ENCODE measurements around the gene FMNL2.

FMNL2 gene

GRCh38 chr2:152348388-152348787 is 13.4 kb downstream of the FMNL2 start:
- DNase-seq (ENCODE audit: insufficient read length, low spot score) = no peak
- no peak for FAIRE-seq
- no peak for TF ChIP-seq SPI1 (IDR thresholded peaks at IDR 0.05; ENCODE audit: low read depth, low read length)
- TF ChIP-seq PAX5 (IDR thresholded peaks at IDR 0.05; ENCODE audit: insufficient read depth, low read length, severe bottlenecking) = no peak
- TF ChIP-seq TAF1 (IDR thresholded peaks at IDR 0.05; ENCODE audit: low read depth, low read length) = no peak
- TF ChIP-seq POLR2AphosphoS5 (IDR thresholded peaks at IDR 0.05; ENCODE audit: low read depth, low read length) = no peak
- TF ChIP-seq POU2F2 (IDR thresholded peaks at IDR 0.05; ENCODE audit: low read depth, low read length) = no peak
- TF ChIP-seq POLR2A (IDR thresholded peaks at IDR 0.05; ENCODE audit: low read depth, low read length) = no peak

GRCh38 chr2:152349416-152349815 is 14.4 kb downstream of the FMNL2 start:
- TF ChIP-seq POLR2AphosphoS5 (IDR thresholded peaks at IDR 0.05; ENCODE audit: low read depth, low read length) (no peak), POU2F2 (IDR thresholded peaks at IDR 0.05; ENCODE audit: low read depth, low read length) (no peak), POLR2A (IDR thresholded peaks at IDR 0.05; ENCODE audit: low read depth, low read length) (no peak), SPI1 (IDR thresholded peaks at IDR 0.05; ENCODE audit: low read depth, low read length) (no peak), PAX5 (IDR thresholded peaks at IDR 0.05; ENCODE audit: insufficient read depth, low read length, severe bottlenecking) (no peak)
- DNase-seq (ENCODE audit: insufficient read length, low spot score) (no peak), FAIRE-seq (no peak)

- no peak for FAIRE-seq
- DNase-seq (ENCODE audit: insufficient read length, low spot score) = no peak
- no peak for TF ChIP-seq POLR2A (IDR thresholded peaks at IDR 0.05; ENCODE audit: low read depth, low read length)
- TF ChIP-seq PAX5 (IDR thresholded peaks at IDR 0.05; ENCODE audit: insufficient read depth, low read length, severe bottlenecking) = no peak
- TF ChIP-seq TAF1 (IDR thresholded peaks at IDR 0.05; ENCODE audit: low read depth, low read length) = no peak
- no peak for TF ChIP-seq POLR2AphosphoS5 (IDR thresholded peaks at IDR 0.05; ENCODE audit: low read depth, low read length)
- TF ChIP-seq POU2F2 (IDR thresholded peaks at IDR 0.05; ENCODE audit: low read depth, low read length) = no peak
- no peak for TF ChIP-seq SPI1 (IDR thresholded peaks at IDR 0.05; ENCODE audit: low read depth, low read length)
Measured at GRCh38 chr2:152350155-152350679, 15.2 kb downstream of the FMNL2 start.

- no peak for TF ChIP-seq POU2F2 (IDR thresholded peaks at IDR 0.05; ENCODE audit: low read depth, low read length)
- TF ChIP-seq POLR2A (IDR thresholded peaks at IDR 0.05; ENCODE audit: low read depth, low read length) = no peak
- no peak for TF ChIP-seq PAX5 (IDR thresholded peaks at IDR 0.05; ENCODE audit: insufficient read depth, low read length, severe bottlenecking)
- no peak for TF ChIP-seq POLR2AphosphoS5 (IDR thresholded peaks at IDR 0.05; ENCODE audit: low read depth, low read length)
- no peak for TF ChIP-seq SPI1 (IDR thresholded peaks at IDR 0.05; ENCODE audit: low read depth, low read length)
- TF ChIP-seq TAF1 (IDR thresholded peaks at IDR 0.05; ENCODE audit: low read depth, low read length) = no peak
- FAIRE-seq = no peak
- no peak for DNase-seq (ENCODE audit: insufficient read length, low spot score)
Measured at GRCh38 chr2:152352616-152353015, 17.6 kb downstream of the FMNL2 start.

GRCh38 chr2:152353364-152353763 is 18.4 kb downstream of the FMNL2 start:
- DNase-seq (ENCODE audit: insufficient read length, low spot score) = no peak
- TF ChIP-seq SPI1 (IDR thresholded peaks at IDR 0.05; ENCODE audit: low read depth, low read length) = no peak
- TF ChIP-seq POLR2A (IDR thresholded peaks at IDR 0.05; ENCODE audit: low read depth, low read length) = no peak
- no peak for TF ChIP-seq POU2F2 (IDR thresholded peaks at IDR 0.05; ENCODE audit: low read depth, low read length)
- TF ChIP-seq PAX5 (IDR thresholded peaks at IDR 0.05; ENCODE audit: insufficient read depth, low read length, severe bottlenecking) = no peak
- no peak for TF ChIP-seq TAF1 (IDR thresholded peaks at IDR 0.05; ENCODE audit: low read depth, low read length)
- FAIRE-seq = no peak

- DNase-seq (ENCODE audit: insufficient read length, low spot score) (no peak), FAIRE-seq (no peak)
- TF ChIP-seq SPI1 (IDR thresholded peaks at IDR 0.05; ENCODE audit: low read depth, low read length) (no peak), TAF1 (IDR thresholded peaks at IDR 0.05; ENCODE audit: low read depth, low read length) (no peak), POLR2A (IDR thresholded peaks at IDR 0.05; ENCODE audit: low read depth, low read length) (no peak), PAX5 (IDR thresholded peaks at IDR 0.05; ENCODE audit: insufficient read depth, low read length, severe bottlenecking) (no peak), POLR2AphosphoS5 (IDR thresholded peaks at IDR 0.05; ENCODE audit: low read depth, low read length) (no peak), POU2F2 (IDR thresholded peaks at IDR 0.05; ENCODE audit: low read depth, low read length) (no peak)
Measured at GRCh38 chr2:152354069-152354755, 19.2 kb downstream of the FMNL2 start.

- FAIRE-seq = no peak
- DNase-seq (ENCODE audit: insufficient read length, low spot score) = no peak
- no peak for TF ChIP-seq PAX5 (IDR thresholded peaks at IDR 0.05; ENCODE audit: insufficient read depth, low read length, severe bottlenecking)
- TF ChIP-seq SPI1 (IDR thresholded peaks at IDR 0.05; ENCODE audit: low read depth, low read length) = no peak
- no peak for TF ChIP-seq POU2F2 (IDR thresholded peaks at IDR 0.05; ENCODE audit: low read depth, low read length)
- TF ChIP-seq TAF1 (IDR thresholded peaks at IDR 0.05; ENCODE audit: low read depth, low read length) = no peak
- TF ChIP-seq POLR2A (IDR thresholded peaks at IDR 0.05; ENCODE audit: low read depth, low read length) = no peak
- TF ChIP-seq POLR2AphosphoS5 (IDR thresholded peaks at IDR 0.05; ENCODE audit: low read depth, low read length) = no peak
Measured at GRCh38 chr2:152354909-152355308, 19.9 kb downstream of the FMNL2 start.

GRCh38 chr2:152355409-152355831 is 20.4 kb downstream of the FMNL2 start:
- DNase-seq (ENCODE audit: insufficient read length, low spot score) (no peak), FAIRE-seq (no peak)
- TF ChIP-seq POLR2A (IDR thresholded peaks at IDR 0.05; ENCODE audit: low read depth, low read length) (no peak), POU2F2 (IDR thresholded peaks at IDR 0.05; ENCODE audit: low read depth, low read length) (no peak), PAX5 (IDR thresholded peaks at IDR 0.05; ENCODE audit: insufficient read depth, low read length, severe bottlenecking) (no peak), TAF1 (IDR thresholded peaks at IDR 0.05; ENCODE audit: low read depth, low read length) (no peak), SPI1 (IDR thresholded peaks at IDR 0.05; ENCODE audit: low read depth, low read length) (no peak), POLR2AphosphoS5 (IDR thresholded peaks at IDR 0.05; ENCODE audit: low read depth, low read length) (no peak)

- no peak for DNase-seq (ENCODE audit: insufficient read length, low spot score)
- no peak for TF ChIP-seq TAF1 (IDR thresholded peaks at IDR 0.05; ENCODE audit: low read depth, low read length)
- TF ChIP-seq PAX5 (IDR thresholded peaks at IDR 0.05; ENCODE audit: insufficient read depth, low read length, severe bottlenecking) = no peak
- no peak for TF ChIP-seq POLR2AphosphoS5 (IDR thresholded peaks at IDR 0.05; ENCODE audit: low read depth, low read length)
- no peak for TF ChIP-seq POLR2A (IDR thresholded peaks at IDR 0.05; ENCODE audit: low read depth, low read length)
- TF ChIP-seq POU2F2 (IDR thresholded peaks at IDR 0.05; ENCODE audit: low read depth, low read length) = no peak
- TF ChIP-seq SPI1 (IDR thresholded peaks at IDR 0.05; ENCODE audit: low read depth, low read length) = no peak
- FAIRE-seq = no peak
Measured at GRCh38 chr2:152359573-152360363, 24.8 kb downstream of the FMNL2 start.
